Keratinocyte (primary cell): Measurements from ENCODE around the gene FHOD3. TPM values are rescaled to one million over a fixed set of nuclear protein-coding genes. Genes with fewer than 3 reads are reported as not detected.

Source experiments
- DNase-seq: peaks from one replicate; pipeline ENCODE4 v3.0.0-alpha.2; 2011; ENCODE audit warnings: low read depth, missing footprints, low spot score
- FAIRE-seq: peaks from 2 replicates; lab custom pipeline; 2011; peaks lifted over from hg19 to GRCh38; lab: Jason Lieb, UNC
- H2AFZ ChIP-seq: 2 replicates; pipeline ENCODE4 v1.6.0; 2012; ENCODE audit warnings: low read length, control low read depth, inconsistent platforms; ENCODE audit not compliant: control insufficient read depth
- H3K27ac ChIP-seq: 2 replicates; pipeline ENCODE4 v1.5.1; 2011; ENCODE audit warnings: low read length; ENCODE audit not compliant: control insufficient read depth, insufficient read depth
- H3K27me3 ChIP-seq: 3 replicates; pipeline ENCODE4 v1.6.0; 2011; ENCODE audit warnings: low read length; ENCODE audit not compliant: control insufficient read depth, insufficient read depth; ENCODE audit errors: extremely low read depth
- H3K36me3 ChIP-seq, 2 experiments: 2 replicates in 1 of 2; 3 replicates in 1 of 2; pipeline ENCODE4 v1.5.1; 2011; ENCODE audit warnings: low read length in 2 of 2, mild to moderate bottlenecking in 1 of 2; ENCODE audit not compliant: control insufficient read depth in 2 of 2, insufficient read depth in 2 of 2; ENCODE audit errors: extremely low read depth in 1 of 2
- H3K4me1 ChIP-seq: 3 replicates; pipeline ENCODE4 v1.5.1; 2011; ENCODE audit warnings: low read length; ENCODE audit not compliant: control insufficient read depth, insufficient read depth; ENCODE audit errors: extremely low read depth
- H3K4me2 ChIP-seq: 3 replicates; pipeline ENCODE4 v1.6.0; 2011; ENCODE audit warnings: low read depth, low read length; ENCODE audit not compliant: control insufficient read depth, insufficient read depth; ENCODE audit errors: extremely low read depth
- H3K4me3 ChIP-seq, 3 experiments: fragments of 200-600 bp in 1 of 3; sonication (generic) in 1 of 3; 2 replicates in 2 of 3; 3 replicates in 1 of 3; pipeline ENCODE4 v1.5.1; 2011 to 2016; ENCODE audit warnings: low read length in 3 of 3, mild to moderate bottlenecking in 3 of 3, control low read depth in 2 of 3, inconsistent platforms in 1 of 3, low read depth in 1 of 3, mixed read lengths in 1 of 3, mixed run types in 1 of 3, moderate library complexity in 1 of 3; ENCODE audit not compliant: control insufficient read depth in 2 of 3, insufficient read depth in 2 of 3; ENCODE audit errors: extremely low read depth in 1 of 3
- H3K79me2 ChIP-seq: 2 replicates; pipeline ENCODE4 v1.6.0; 2012; ENCODE audit warnings: low read length; ENCODE audit not compliant: control insufficient read depth, insufficient read depth
- H3K9ac ChIP-seq: 3 replicates; pipeline ENCODE4 v1.6.0; 2011; ENCODE audit warnings: low read length; ENCODE audit not compliant: control insufficient read depth, insufficient read depth; ENCODE audit errors: extremely low read depth
- H3K9me1 ChIP-seq: 3 replicates; pipeline ENCODE4 v1.6.0; 2011; ENCODE audit warnings: low read length; ENCODE audit not compliant: control insufficient read depth, insufficient read depth; ENCODE audit errors: extremely low read depth
- H3K9me3 ChIP-seq: 2 replicates; pipeline ENCODE4 v1.5.1; 2012; ENCODE audit warnings: low read depth, low read length; ENCODE audit not compliant: control insufficient read depth
- H4K20me1 ChIP-seq: 3 replicates; pipeline ENCODE4 v1.6.0; 2011; ENCODE audit warnings: low read length; ENCODE audit not compliant: control insufficient read depth, insufficient read depth; ENCODE audit errors: extremely low read depth
- EZH2 ChIP-seq: IDR thresholded peaks from one replicate; pipeline ENCODE4 v1.6.1; 2012; ENCODE audit warnings: inconsistent platforms, mild to moderate bottlenecking, low read length, moderate library complexity
- dilution Hi-C: fragments of 300-500 bp; cut with MboI; formaldehyde crosslinking; loops from one replicate; pipeline ENCODE4 v1.7.0; 2020; ENCODE audit warnings: low sequenced_read_pairs; ENCODE audit not compliant: extremely low pct_ligation_motif_present
- polyA plus RNA-seq, 5 experiments: library from polyadenylated mRNA; depleted of rRNA in 3 of 5; stranded (reverse) in 3 of 5; stranded (forward) in 1 of 5; unstranded in 1 of 5; fragments of >200 nt; gene quantifications; 1 replicate in 1 of 5; 2 replicates in 3 of 5; 3 replicates in 1 of 5; pipeline versions ENCODE4 v1.2.1 to v1.2.3, GENCODE V29; 2011 to 2012; ENCODE audit warnings: missing spikeins in 2 of 5, low read depth in 1 of 5, low replicate concordance in 1 of 5
- TF ChIP-seq, protein P1 (sequence below), 3 experiments: IDR thresholded peaks in 1 of 3; conservative IDR thresholded peaks in 1 of 3; optimal IDR thresholded peaks in 1 of 3; 2 replicates in 2 of 3; 3 replicates in 1 of 3; pipeline versions ENCODE3 to v1.5.1; 2011; ENCODE audit warnings: low read length in 3 of 3, mild to moderate bottlenecking in 3 of 3, moderate library complexity in 2 of 3, control low read depth in 1 of 3, inconsistent platforms in 1 of 3; ENCODE audit not compliant: insufficient read depth in 2 of 3; ENCODE audit errors: extremely low read depth in 1 of 3

The FHOD3 gene
- polyA plus RNA-seq, 1 donor (not counting 4 experiments of a cell fraction or from before 2014, with no cell fraction given): 7.7 TPM

DNA sequence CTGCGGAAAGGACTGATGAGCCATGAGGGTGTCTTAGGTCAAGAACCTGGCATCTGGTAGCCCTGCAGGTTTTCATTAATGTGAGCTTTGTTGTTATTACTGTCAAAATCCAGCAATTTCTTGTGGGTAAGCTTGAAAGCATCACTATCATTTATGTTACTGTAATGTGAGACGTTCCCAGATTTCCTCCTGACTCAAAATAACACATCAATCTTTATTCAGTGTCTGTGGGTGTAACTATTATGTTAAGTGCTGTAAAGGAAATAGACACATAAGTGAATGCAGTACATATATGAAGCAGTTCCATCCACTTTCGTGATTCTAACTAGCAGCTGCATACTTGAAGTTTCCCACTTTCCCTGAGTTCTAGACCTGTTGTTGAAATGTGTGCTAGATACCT, 89.8 kb downstream of the FHOD3 start:
- no peak overlapping the region for H2AFZ ChIP-seq
- H3K27ac ChIP-seq: no peak overlapping the region
- FAIRE-seq: peak; percentile 61
- H3K36me3 ChIP-seq: no peaks in the 10 kb centered on the region
- dilution Hi-C loops: no loop called here
- no peak for TF ChIP-seq EZH2
- TF ChIP-seq, protein P1, sequence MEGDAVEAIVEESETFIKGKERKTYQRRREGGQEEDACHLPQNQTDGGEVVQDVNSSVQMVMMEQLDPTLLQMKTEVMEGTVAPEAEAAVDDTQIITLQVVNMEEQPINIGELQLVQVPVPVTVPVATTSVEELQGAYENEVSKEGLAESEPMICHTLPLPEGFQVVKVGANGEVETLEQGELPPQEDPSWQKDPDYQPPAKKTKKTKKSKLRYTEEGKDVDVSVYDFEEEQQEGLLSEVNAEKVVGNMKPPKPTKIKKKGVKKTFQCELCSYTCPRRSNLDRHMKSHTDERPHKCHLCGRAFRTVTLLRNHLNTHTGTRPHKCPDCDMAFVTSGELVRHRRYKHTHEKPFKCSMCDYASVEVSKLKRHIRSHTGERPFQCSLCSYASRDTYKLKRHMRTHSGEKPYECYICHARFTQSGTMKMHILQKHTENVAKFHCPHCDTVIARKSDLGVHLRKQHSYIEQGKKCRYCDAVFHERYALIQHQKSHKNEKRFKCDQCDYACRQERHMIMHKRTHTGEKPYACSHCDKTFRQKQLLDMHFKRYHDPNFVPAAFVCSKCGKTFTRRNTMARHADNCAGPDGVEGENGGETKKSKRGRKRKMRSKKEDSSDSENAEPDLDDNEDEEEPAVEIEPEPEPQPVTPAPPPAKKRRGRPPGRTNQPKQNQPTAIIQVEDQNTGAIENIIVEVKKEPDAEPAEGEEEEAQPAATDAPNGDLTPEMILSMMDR (optimal IDR thresholded peaks at IDR 0.05 in 1 of 3, IDR thresholded peaks at IDR 0.05 in 1 of 3, conservative IDR thresholded peaks at IDR 0.05 in 1 of 3; ENCODE audit: extremely low read depth in 1 of 3, insufficient read depth in 2 of 3, low read length in 3 of 3): no peak
- H3K9ac ChIP-seq: no peak overlapping the region
- no peaks in the 10 kb centered on the region for H3K79me2 ChIP-seq
- peaks cover 32% of the 10 kb centered on the region for H3K4me1 ChIP-seq
- no peaks in the 10 kb centered on the region for H4K20me1 ChIP-seq
- no peaks in the 10 kb centered on the region for H3K27me3 ChIP-seq
- H3K4me2 ChIP-seq: no peak overlapping the region
- H3K9me3 ChIP-seq: no peaks in the 10 kb centered on the region
- DNase-seq: no peak
- H3K9me1 ChIP-seq: peaks cover 3% of the 10 kb centered on the region
- H3K4me3 ChIP-seq: no peak overlapping the region

DNA sequence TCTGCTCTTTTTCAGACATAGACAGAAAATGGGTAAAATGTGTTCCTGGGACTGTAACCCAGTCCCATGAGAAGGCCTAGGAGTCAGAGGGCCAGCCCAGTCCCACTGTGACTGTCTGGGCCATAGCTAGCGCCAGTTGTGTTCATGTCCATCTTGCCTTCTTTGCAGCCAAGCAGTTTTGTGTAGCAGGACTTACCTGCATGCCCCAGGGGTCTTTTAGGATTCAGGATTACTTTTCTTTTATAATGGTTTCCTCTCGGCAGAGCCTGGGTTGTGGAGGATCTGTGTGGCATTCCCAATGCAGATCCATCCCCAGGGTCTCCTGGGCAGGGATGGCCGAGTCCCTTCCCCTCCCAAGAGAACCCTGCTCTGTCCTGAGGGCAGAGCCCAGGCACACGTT, 90.8 kb downstream of the FHOD3 start:
- Histone ChIP-seq H3K4me1 (peaks cover 32% of the 10 kb centered on the region), H3K79me2 (no peaks in the 10 kb centered on the region), H3K4me3 (no peak overlapping the region), H3K36me3 (no peaks in the 10 kb centered on the region), H3K9me3 (no peaks in the 10 kb centered on the region), H3K27me3 (no peaks in the 10 kb centered on the region), H3K27ac (no peak overlapping the region), H2AFZ (no peak overlapping the region), H3K4me2 (no peak overlapping the region), H3K9ac (no peak overlapping the region), H3K9me1 (peaks cover 3% of the 10 kb centered on the region), H4K20me1 (no peaks in the 10 kb centered on the region)
- FAIRE-seq (no peak), DNase-seq (no peak)
- dilution Hi-C loops: no loop called here
- TF ChIP-seq EZH2: no peak
- TF ChIP-seq, protein P1 (optimal IDR thresholded peaks at IDR 0.05 in 1 of 3, IDR thresholded peaks at IDR 0.05 in 1 of 3, conservative IDR thresholded peaks at IDR 0.05 in 1 of 3; ENCODE audit: extremely low read depth in 1 of 3, insufficient read depth in 2 of 3, low read length in 3 of 3): no peak
